HepG2 (cell line): Measurements from ENCODE around the gene HEATR1. TPM values are rescaled to one million over a fixed set of nuclear protein-coding genes. Genes with fewer than 3 reads are reported as not detected.

Experiments
- ATAC-seq: fragments of 200-7000 bp; cut with Tn5 transposase; 3 replicates; pipeline ENCODE4 v1.9.1; 2020; ENCODE audit warnings: mild to moderate bottlenecking, moderate library complexity
- BruUV-seq: library from RNA; stranded (reverse); fragments of 400-500 nt; replicated peaks from 2 replicates; lab custom pipeline; 2021; lab: Mats Ljungman, UMichigan
- CTCF ChIA-PET: fragments of 300-600 bp; formaldehyde crosslinking; extraction: SDS; loops from one replicate; lab custom pipeline; 2021; ENCODE audit warnings: low total read pairs, inconsistent platforms, low intra/inter-chr PET ratio; lab: Yijun Ruan, JAX
- POLR2A ChIA-PET: fragments of 350-600 bp; sonication (Branson Sonifier 250); formaldehyde crosslinking; loops from one replicate; lab custom pipeline; 2020; ENCODE audit warnings: antibody characterized with exemption, inconsistent platforms; lab: Yijun Ruan, JAX
- DNase-seq: peaks from one replicate; pipeline ENCODE4 v3.0.0-alpha.2; 2015; ENCODE audit warnings: low spot score
- FAIRE-seq: peaks from 3 replicates; lab custom pipeline; 2011; peaks lifted over from hg19 to GRCh38; lab: Jason Lieb, UNC
- H2AFZ ChIP-seq: one replicate; pipeline ENCODE4 v1.6.1; 2011; ENCODE audit warnings: low read length, inconsistent platforms
- H3K27ac ChIP-seq: fragments of 300-600 bp; 3 replicates; pipeline ENCODE4 v1.8.0; 2011; ENCODE audit warnings: mixed run types, mild to moderate bottlenecking, mixed read lengths, low read length, inconsistent platforms; ENCODE audit not compliant: insufficient read depth; ENCODE audit errors: extremely low read length
- H3K27me3 ChIP-seq, 2 experiments: fragments of 200-600 bp in 1 of 2; 2 replicates in 1 of 2; 3 replicates in 1 of 2; pipeline versions ENCODE4 v1.6.0 to v1.8.0; 2011; ENCODE audit warnings: low read length in 2 of 2, mild to moderate bottlenecking in 2 of 2, moderate library complexity in 2 of 2, inconsistent platforms in 1 of 2; ENCODE audit not compliant: insufficient read depth in 2 of 2, control insufficient read depth in 1 of 2
- H3K36me3 ChIP-seq, 2 experiments: fragments of 200-600 bp in 1 of 2; replicated peaks in 1 of 2; 2 replicates in 1 of 2; 3 replicates in 1 of 2; pipeline versions ENCODE4 v1.5.1 to v1.8.0; 2011; ENCODE audit warnings: low read length in 2 of 2, inconsistent platforms in 1 of 2; ENCODE audit not compliant: insufficient read depth in 2 of 2, control insufficient read depth in 1 of 2
- H3K4me1 ChIP-seq: 2 replicates; pipeline ENCODE4 v1.5.1; 2012; ENCODE audit warnings: low read length, inconsistent platforms; ENCODE audit not compliant: insufficient read depth
- H3K4me2 ChIP-seq: 2 replicates; pipeline ENCODE4 v1.6.0; 2011; ENCODE audit warnings: low read depth, low read length, inconsistent platforms
- H3K4me3 ChIP-seq, 3 experiments: fragments of 200-600 bp in 1 of 3; sonication (generic), shearing (Covaris generic) in 1 of 3; replicated peaks in 1 of 3; 2 replicates each; pipeline ENCODE4 v1.5.1; 2011 to 2016; ENCODE audit warnings: low read length in 3 of 3, inconsistent platforms in 2 of 3, low read depth in 2 of 3, mild to moderate bottlenecking in 2 of 3, control low read depth in 1 of 3, mixed read lengths in 1 of 3; ENCODE audit not compliant: insufficient read depth in 1 of 3
- H3K79me2 ChIP-seq: one replicate; pipeline ENCODE4 v1.6.1; 2011; ENCODE audit warnings: low read length, inconsistent platforms; ENCODE audit not compliant: insufficient read depth
- H3K9ac ChIP-seq: 2 replicates; pipeline ENCODE4 v1.6.0; 2011; ENCODE audit warnings: mild to moderate bottlenecking, low read depth, low read length, inconsistent platforms; ENCODE audit not compliant: insufficient read depth
- H3K9me3 ChIP-seq: 2 replicates; pipeline ENCODE4 v1.5.1; 2012; ENCODE audit warnings: mild to moderate bottlenecking, low read length
- H4K20me1 ChIP-seq: 2 replicates; pipeline ENCODE4 v1.6.0; 2011; ENCODE audit warnings: inconsistent platforms, mild to moderate bottlenecking, low read length, moderate library complexity; ENCODE audit not compliant: insufficient read depth
- ATF4 ChIP-seq, 2 experiments: fragments of 450-650 bp in 1 of 2; sonication (generic) in 1 of 2; formaldehyde crosslinking; IDR thresholded peaks; 2 replicates each; pipeline versions ENCODE4 v1.5.0 to v1.8.0; 2020 to 2022; ENCODE audit warnings: mild to moderate bottlenecking in 1 of 2, missing genetic modification reagents in 1 of 2
- ATF7 ChIP-seq, 2 experiments: fragments of 450-650 bp in 1 of 2; sonication (generic) in 1 of 2; formaldehyde crosslinking in 1 of 2; IDR thresholded peaks; 2 replicates each; pipeline versions ENCODE4 v1.4.0 to v1.6.1; 2016 to 2020; ENCODE audit warnings: antibody characterized with exemption in 1 of 2, mild to moderate bottlenecking in 1 of 2, missing genetic modification reagents in 1 of 2
- CREB1 ChIP-seq, 2 experiments: fragments of 450-650 bp in 1 of 2; IDR thresholded peaks; 2 replicates each; pipeline ENCODE4 v1.6.1; 2016 to 2017; ENCODE audit warnings: control low read depth in 1 of 2, mild to moderate bottlenecking in 1 of 2, missing compliant biosample characterization in 1 of 2, missing genetic modification characterization in 1 of 2
- HIC2 ChIP-seq: sonication (generic); formaldehyde crosslinking; IDR thresholded peaks from 2 replicates; pipeline ENCODE4 v1.9.0; 2022; ENCODE audit warnings: low read depth, missing genetic modification reagents
- NCOR1 ChIP-seq: fragments of 200-600 bp; sonication (generic); IDR thresholded peaks from 2 replicates; pipeline ENCODE4 v1.7.0; 2017; ENCODE audit warnings: antibody characterized with exemption, low read length, borderline replicate concordance
- NR2F6 ChIP-seq, 2 experiments: IDR thresholded peaks; 2 replicates each; pipeline ENCODE4 v1.6.1; 2016; ENCODE audit warnings: antibody characterized with exemption in 1 of 2, mild to moderate bottlenecking in 1 of 2
- SRF ChIP-seq: IDR thresholded peaks from 2 replicates; pipeline ENCODE4 v1.6.1; 2011; ENCODE audit warnings: mild to moderate bottlenecking, low read depth, low read length, moderate library complexity
- ZNF224 ChIP-seq: sonication (generic); formaldehyde crosslinking; IDR thresholded peaks from 2 replicates; pipeline ENCODE4 v1.5.0; 2020; ENCODE audit warnings: mild to moderate bottlenecking, missing genetic modification reagents
- ZNF703 ChIP-seq: sonication (generic); formaldehyde crosslinking; IDR thresholded peaks from 2 replicates; pipeline ENCODE4 v1.5.1; 2020; ENCODE audit warnings: missing genetic modification reagents, mild to moderate bottlenecking, moderate library complexity, borderline replicate concordance
- ZSCAN5A ChIP-seq: sonication (generic); formaldehyde crosslinking; IDR thresholded peaks from 2 replicates; pipeline ENCODE4 v1.8.0; 2022; ENCODE audit warnings: mild to moderate bottlenecking, missing genetic modification reagents, borderline replicate concordance
- WGBS: methylation state at CpG from one replicate; pipeline ENCODE4 v1.1.6; 2017; ENCODE audit warnings: low lambda C conversion rate; 5-methylcytosine and 5-hydroxymethylcytosine counted together
- in situ Hi-C: cut with HindIII; loops from 2 replicates; pipeline ENCODE4 v1.10.0; 2017; ENCODE audit warnings: low pct_unique_long_range_greater_than_20kb; ENCODE audit not compliant: extremely low pct_ligation_motif_present
- intact Hi-C: fragments of 100-400 bp; cut with micrococcal nuclease; formaldehyde crosslinking; loops from one replicate; pipeline ENCODE4 v1.10.0; 2022; ENCODE audit not compliant: unreplicated experiment
- polyA plus RNA-seq, 8 experiments: library from polyadenylated mRNA; depleted of rRNA in 3 of 8; stranded (reverse) in 7 of 8; unstranded in 1 of 8; fragments of >200 nt; fragmentation: Illumina TruSeq in 4 of 8; extraction: Trizol in 4 of 8; gene quantifications; 2 replicates each; pipeline versions ENCODE4 v1.2.1 to v1.2.3, GENCODE V29; 2011 to 2016; ENCODE audit warnings: low read depth in 4 of 8, missing spikeins in 1 of 8, mixed read lengths in 1 of 8; ENCODE audit not compliant: insufficient read depth in 1 of 8
- total RNA-seq, 5 experiments: library from RNA; depleted of rRNA; stranded (reverse); fragments of >200 nt; fragmentation: Illumina TruSeq; extraction: Trizol; gene quantifications; 2 replicates each; pipeline ENCODE4 v1.2.3, GENCODE V29; 2016; ENCODE audit warnings: low read depth in 1 of 5

HEATR1 gene
- total and polyA plus RNA-seq, 2 of the 13 experiments (the other 11 are each of a cell fraction or from before 2014, with no cell fraction given) = 10.2 to 45.8 TPM

- Histone ChIP-seq H3K27me3 (no peaks in the 10 kb centered on the region), H3K79me2 (no peaks in the 10 kb centered on the region), H3K4me2 (no peak overlapping the region), H3K9ac (no peak overlapping the region), H3K27ac (no peak overlapping the region), H3K36me3 (no peaks in the 10 kb centered on the region), H3K4me1 (peaks cover 81% of the 10 kb centered on the region), H2AFZ (no peak overlapping the region), H4K20me1 (no peaks in the 10 kb centered on the region), H3K4me3 (no peak overlapping the region), H3K9me3 (no peaks in the 10 kb centered on the region)
- TF ChIP-seq CREB1 (IDR thresholded peaks at IDR 0.05) (peak; percentile 59), CREB1 (CRISPR knock-in tag; IDR thresholded peaks at IDR 0.05) (no peak), SRF (no peak), ATF7 (IDR thresholded peaks at IDR 0.05) (peak; percentile 54), ATF7 (CRISPR knock-in tag; IDR thresholded peaks at IDR 0.05) (no peak)
- in situ Hi-C loops = no loop called here
- BruUV-seq = no TSS peak
- WGBS = 94% methylated on average over 11 of the region's 11 CpGs
- CTCF ChIA-PET = no interaction called here
- intact Hi-C loops = no loop called here
- FAIRE-seq (no peak), ATAC-seq (no peak), DNase-seq (no peak)
- POLR2A ChIA-PET = interaction anchor here (1.0 to 2.0 kb wide), 3 partner anchors 9 to 20 kb away, joined by 3 to 14 read pairs (median 4); no protein-coding TSS in a partner anchor
Measured at GRCh38 chr1:236511735-236512418, 92.4 kb downstream of the HEATR1 start.

GRCh38 chr1:236509647-236510401, 94.5 kb downstream of the HEATR1 start:
- Histone ChIP-seq H3K4me1 (peaks cover 72% of the 10 kb centered on the region), H3K4me2 (no peak overlapping the region), H3K27me3 (no peaks in the 10 kb centered on the region), H2AFZ (no peak overlapping the region), H4K20me1 (no peaks in the 10 kb centered on the region), H3K27ac (no peak overlapping the region), H3K4me3 (no peak overlapping the region), H3K36me3 (no peaks in the 10 kb centered on the region), H3K9me3 (no peaks in the 10 kb centered on the region), H3K79me2 (no peaks in the 10 kb centered on the region), H3K9ac (no peak overlapping the region)
- ChIA-PET POLR2A (interaction anchor here (0.9 to 1.3 kb wide), 2 partner anchors 14 to 18 kb away, joined by 3 to 4 read pairs; partner anchors contain the start of gene LGALS8), CTCF (no interaction called here)
- intact Hi-C loops (no loop called here), in situ Hi-C loops (no loop called here)
- BruUV-seq = no TSS peak
- WGBS = 96% methylated on average over 8 of the region's 8 CpGs
- FAIRE-seq (no peak), ATAC-seq (peak; percentile 47; the same call in 1 of the 3 replicates), DNase-seq (no peak)
- TF ChIP-seq ZSCAN5A (no peak), NCOR1 (no peak), NR2F6 (IDR thresholded peaks at IDR 0.05) (no peak), NR2F6 (CRISPR knock-in tag; IDR thresholded peaks at IDR 0.05) (no peak), ZNF703 (no peak), HIC2 (CRISPR knock-in tag) (no peak), ZNF224 (CRISPR knock-in tag) (no peak), ATF4 (CRISPR knock-in tag; IDR thresholded peaks at IDR 0.05) (no peak)
